Transverse colon (tissue), 4 donors: Measurements from ENCODE around the gene STXBP2. TPM values are rescaled to one million over a fixed set of nuclear protein-coding genes. Genes with fewer than 3 reads are reported as not detected.

ENCODE experiments used
- DNase-seq: peaks from one replicate; pipeline ENCODE4 v3.0.0-alpha.2; 2019
- H3K27ac ChIP-seq, 4 donors: fragments of 200-600 bp; sonication (generic); 2 replicates each; pipeline ENCODE4 v1.5.1; 2016 to 2018; ENCODE audit warnings: inconsistent platforms in 4 of 4
- H3K27me3 ChIP-seq: fragments of 200-600 bp; sonication (generic); 2 replicates; pipeline ENCODE4 v1.5.1; 2017; ENCODE audit warnings: inconsistent platforms
- H3K36me3 ChIP-seq, 4 donors: fragments of 200-600 bp; sonication (generic); 2 replicates each; pipeline ENCODE4 v1.5.1; 2017 to 2019; ENCODE audit warnings: inconsistent platforms in 4 of 4
- H3K4me1 ChIP-seq, 4 donors: fragments of 200-600 bp; sonication (generic); 2 replicates each; pipeline ENCODE4 v1.5.1; 2017 to 2020; ENCODE audit warnings: inconsistent platforms in 4 of 4
- H3K4me3 ChIP-seq, 4 donors: fragments of 200-600 bp; sonication (generic); 1 replicate in 1 of 4; 2 replicates in 3 of 4; pipeline versions ENCODE4 v1.5.1 to v1.6.1; 2017 to 2019; ENCODE audit warnings: inconsistent platforms in 4 of 4
- H3K9me3 ChIP-seq, 2 donors: fragments of 200-600 bp; sonication (generic); 2 replicates each; pipeline ENCODE4 v1.5.1; 2017 to 2019; ENCODE audit warnings: inconsistent platforms in 2 of 2
- EP300 ChIP-seq: sonication (generic); formaldehyde crosslinking; IDR thresholded peaks from one replicate; pipeline ENCODE4 v1.6.1; 2017; ENCODE audit warnings: antibody characterized with exemption, low read depth
- POLR2A ChIP-seq: fragments of 450-650 bp; IDR thresholded peaks from one replicate; pipeline ENCODE4 v1.6.1; 2016; ENCODE audit warnings: antibody characterized with exemption, mild to moderate bottlenecking, moderate library complexity
- POLR2AphosphoS5 ChIP-seq, 3 donors: sonication (generic); formaldehyde crosslinking; IDR thresholded peaks; one replicate each; pipeline ENCODE4 v1.6.1; 2016; ENCODE audit warnings: antibody characterized with exemption in 3 of 3
- WGBS, 2 donors: methylation state at CpG; one replicate each; pipeline ENCODE4 v1.1.5; 2018; ENCODE audit warnings: low coverage in 1 of 2; 5-methylcytosine and 5-hydroxymethylcytosine counted together
- in situ Hi-C, 4 donors: fragments of 200-750 bp; cut with MboI; loops; one replicate each; pipeline versions ENCODE4 v1.15.0 to v1.15.1; 2017; ENCODE audit warnings: low sequenced_read_pairs in 3 of 4, low pct_ligation_motif_present in 1 of 4, low pct_unique_long_range_greater_than_20kb in 1 of 4
- intact Hi-C: fragments of 100-400 bp; cut with DNase I; formaldehyde crosslinking; loops from one replicate; pipeline ENCODE4 v1.15.1; 2023; ENCODE audit warnings: low total_unique reads
- total RNA-seq, 4 donors: library from RNA; depleted of rRNA; stranded (reverse); fragments of >200 nt; gene quantifications; one replicate each; pipeline ENCODE4 v1.1.0, GENCODE V29; 2016
- TF ChIP-seq, protein P1 (sequence below), 5 experiments: fragments of 200-600 bp in 3 of 5; fragments of 450-650 bp in 2 of 5; sonication (generic) in 3 of 5; IDR thresholded peaks; 1 replicate in 2 of 5; 2 replicates in 3 of 5; pipeline ENCODE4 v1.5.1; 2016 to 2017; ENCODE audit warnings: antibody characterized with exemption in 5 of 5, inconsistent platforms in 3 of 5, mild to moderate bottlenecking in 2 of 5, moderate library complexity in 1 of 5

The STXBP2 gene
- total RNA-seq, 4 donors from 2014 or later, result 132 to 303 (median 205) TPM

DNA sequence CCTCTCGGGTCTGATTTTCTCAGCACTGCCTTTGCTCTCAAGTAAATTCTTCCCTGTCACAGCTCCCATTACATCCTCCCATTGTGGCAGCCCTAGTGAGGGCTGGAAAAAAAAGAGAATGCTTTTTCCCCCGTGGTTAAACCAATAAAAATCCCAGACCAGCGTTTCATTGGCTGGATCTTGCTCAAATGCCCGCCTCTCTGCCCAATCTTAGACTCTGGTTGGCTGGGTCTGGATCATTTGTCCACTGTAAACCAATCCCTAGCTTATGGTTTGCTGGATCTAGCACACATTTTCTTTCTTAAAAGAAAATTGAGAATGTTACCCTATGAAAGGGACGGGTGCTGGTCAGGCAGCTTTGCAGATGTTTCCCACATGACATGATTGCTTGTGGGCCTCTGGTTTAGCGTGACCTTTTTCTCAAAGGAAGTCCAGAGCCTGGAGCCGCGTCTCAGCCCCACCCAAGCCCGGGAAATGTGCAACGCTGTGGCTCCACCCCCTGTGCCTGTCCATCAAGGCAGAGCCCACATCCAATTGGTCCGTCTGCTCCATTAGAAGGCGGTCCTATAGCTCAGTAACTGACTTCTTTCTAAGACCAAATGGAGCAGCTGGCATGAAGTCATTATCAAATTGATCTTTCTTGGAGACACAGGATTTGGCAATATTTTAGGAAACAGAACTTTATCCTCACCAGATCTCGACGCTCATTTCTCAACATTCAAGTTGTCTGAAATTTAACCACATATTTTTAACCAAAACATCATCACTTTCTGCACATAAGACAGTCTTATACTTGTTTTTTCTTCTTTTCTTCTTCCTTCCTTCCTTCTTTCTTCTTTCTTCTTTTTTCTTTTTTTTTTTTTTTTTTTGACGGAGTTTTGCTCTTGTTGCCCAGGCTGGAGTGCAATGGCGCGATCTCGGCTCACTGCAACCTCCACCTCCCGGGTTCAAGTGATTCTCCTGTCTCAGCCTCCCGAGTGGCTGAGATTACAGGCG, 37.4 kb downstream of the STXBP2 start:
- Histone ChIP-seq H3K4me3 (no peak overlapping the region), H3K27ac (no peak overlapping the region), H3K4me1 (peaks cover 0 to 3% (median 0%) of the 10 kb centered on the region in 4 donors), H3K9me3 (no peaks in the 10 kb centered on the region), H3K36me3 (no peaks in the 10 kb centered on the region), H3K27me3 (peaks cover 46% of the 10 kb centered on the region)
- peak; percentile 77 for DNase-seq
- TF ChIP-seq, protein P1, sequence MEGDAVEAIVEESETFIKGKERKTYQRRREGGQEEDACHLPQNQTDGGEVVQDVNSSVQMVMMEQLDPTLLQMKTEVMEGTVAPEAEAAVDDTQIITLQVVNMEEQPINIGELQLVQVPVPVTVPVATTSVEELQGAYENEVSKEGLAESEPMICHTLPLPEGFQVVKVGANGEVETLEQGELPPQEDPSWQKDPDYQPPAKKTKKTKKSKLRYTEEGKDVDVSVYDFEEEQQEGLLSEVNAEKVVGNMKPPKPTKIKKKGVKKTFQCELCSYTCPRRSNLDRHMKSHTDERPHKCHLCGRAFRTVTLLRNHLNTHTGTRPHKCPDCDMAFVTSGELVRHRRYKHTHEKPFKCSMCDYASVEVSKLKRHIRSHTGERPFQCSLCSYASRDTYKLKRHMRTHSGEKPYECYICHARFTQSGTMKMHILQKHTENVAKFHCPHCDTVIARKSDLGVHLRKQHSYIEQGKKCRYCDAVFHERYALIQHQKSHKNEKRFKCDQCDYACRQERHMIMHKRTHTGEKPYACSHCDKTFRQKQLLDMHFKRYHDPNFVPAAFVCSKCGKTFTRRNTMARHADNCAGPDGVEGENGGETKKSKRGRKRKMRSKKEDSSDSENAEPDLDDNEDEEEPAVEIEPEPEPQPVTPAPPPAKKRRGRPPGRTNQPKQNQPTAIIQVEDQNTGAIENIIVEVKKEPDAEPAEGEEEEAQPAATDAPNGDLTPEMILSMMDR (IDR thresholded peaks at IDR 0.05), result no peak
- TF ChIP-seq EP300, result no peak
- no peak for TF ChIP-seq POLR2A
- TF ChIP-seq POLR2AphosphoS5 (IDR thresholded peaks at IDR 0.05), result no peak
- WGBS, 2 donors, result 51 to 56% methylated on average over 5 to 21 of the region's 21 CpGs
- intact Hi-C loops, result no loop called here
- in situ Hi-C loops, result loop anchor here in 2 of 4 donors (25.0 kb wide), 2 partner anchors 138 to 312 kb away; no protein-coding TSS in a partner anchor

DNA sequence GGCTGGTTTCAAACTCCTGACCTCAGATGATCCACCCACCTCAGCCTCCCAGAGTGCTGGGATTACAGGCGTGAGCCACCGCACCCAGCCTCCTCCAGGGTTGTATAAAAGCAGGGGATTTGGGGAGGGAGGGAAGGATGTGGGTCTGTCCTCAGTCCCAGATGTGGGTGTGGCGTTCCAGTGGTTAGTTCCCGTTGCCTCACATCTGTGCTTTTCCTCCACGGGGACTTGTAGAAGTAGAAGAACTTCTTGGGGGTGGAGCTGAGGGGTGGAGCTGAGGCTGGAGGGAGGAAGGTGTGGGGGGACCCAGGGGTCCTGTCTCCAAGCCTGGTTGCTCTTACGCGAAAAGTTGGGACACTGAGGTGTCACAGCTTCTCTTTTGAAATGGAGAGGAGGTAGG, 39.5 kb downstream of the STXBP2 start:
- peaks cover 0 to 7% (median 2%) of the 10 kb centered on the region in 4 donors for H3K4me1 ChIP-seq
- H3K4me3 ChIP-seq, result no peak overlapping the region
- no peaks in the 10 kb centered on the region for H3K36me3 ChIP-seq
- H3K27me3 ChIP-seq, result peaks cover 32% of the 10 kb centered on the region
- 30 to 40% methylated on average over 1 to 7 of the region's 7 CpGs for WGBS, 2 donors
- no peak overlapping the region for H3K27ac ChIP-seq
- TF ChIP-seq POLR2AphosphoS5 (IDR thresholded peaks at IDR 0.05), result no peak
- TF ChIP-seq POLR2A, result no peak
- TF ChIP-seq, protein P1 (IDR thresholded peaks at IDR 0.05), result no peak
- TF ChIP-seq EP300, result no peak
- no peaks in the 10 kb centered on the region for H3K9me3 ChIP-seq
- intact Hi-C loops, result no loop called here
- in situ Hi-C loops, result no loop called here
- DNase-seq, result no peak

DNA sequence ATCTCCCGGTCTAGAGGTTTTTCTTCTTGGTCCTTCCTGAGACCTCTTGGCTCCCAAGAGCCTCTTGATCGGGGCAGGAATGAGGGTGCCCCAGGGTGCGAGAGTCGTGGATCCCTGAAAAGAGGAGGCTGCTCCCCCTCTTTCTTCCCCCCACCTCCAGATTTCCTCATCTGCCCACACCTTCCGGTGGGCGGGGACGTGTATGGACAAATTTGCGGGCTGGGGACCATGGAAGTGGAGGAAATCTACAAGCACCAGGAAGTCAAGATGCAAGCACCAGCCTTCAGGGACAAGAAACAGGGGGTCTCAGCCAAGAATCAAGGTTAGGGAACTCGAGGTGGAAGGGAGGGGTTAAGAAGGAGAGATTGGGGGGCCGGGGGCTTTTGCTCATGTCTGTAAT, 39.9 kb downstream of the STXBP2 start, which contains the start of gene MCEMP1:
MCEMP1 (plus strand) TSS at position 237 of the 400 bp plus-strand sequence; CDS start at position 268, 31 bp downstream.
- Histone ChIP-seq H3K9me3 (no peaks in the 10 kb centered on the region), H3K4me3 (no peak within 1 kb of the TSS), H3K36me3 (no peaks in the 10 kb centered on the region), H3K27ac (no peak within 1 kb of the TSS), H3K4me1 (peaks cover 0 to 9% (median 6%) of the 10 kb centered on the region in 4 donors), H3K27me3 (peaks cover 32% of the 10 kb centered on the region)
- intact Hi-C loops, result no loop called here
- TF ChIP-seq POLR2AphosphoS5 (IDR thresholded peaks at IDR 0.05) (no peak), POLR2A (no peak), EP300 (no peak)
- TF ChIP-seq, protein P1 (IDR thresholded peaks at IDR 0.05), result no peak
- DNase-seq, result no peak
- WGBS, 2 donors, result 33 to 37% methylated on average over 2 to 10 of the region's 10 CpGs
- in situ Hi-C loops, result no loop called here

DNA sequence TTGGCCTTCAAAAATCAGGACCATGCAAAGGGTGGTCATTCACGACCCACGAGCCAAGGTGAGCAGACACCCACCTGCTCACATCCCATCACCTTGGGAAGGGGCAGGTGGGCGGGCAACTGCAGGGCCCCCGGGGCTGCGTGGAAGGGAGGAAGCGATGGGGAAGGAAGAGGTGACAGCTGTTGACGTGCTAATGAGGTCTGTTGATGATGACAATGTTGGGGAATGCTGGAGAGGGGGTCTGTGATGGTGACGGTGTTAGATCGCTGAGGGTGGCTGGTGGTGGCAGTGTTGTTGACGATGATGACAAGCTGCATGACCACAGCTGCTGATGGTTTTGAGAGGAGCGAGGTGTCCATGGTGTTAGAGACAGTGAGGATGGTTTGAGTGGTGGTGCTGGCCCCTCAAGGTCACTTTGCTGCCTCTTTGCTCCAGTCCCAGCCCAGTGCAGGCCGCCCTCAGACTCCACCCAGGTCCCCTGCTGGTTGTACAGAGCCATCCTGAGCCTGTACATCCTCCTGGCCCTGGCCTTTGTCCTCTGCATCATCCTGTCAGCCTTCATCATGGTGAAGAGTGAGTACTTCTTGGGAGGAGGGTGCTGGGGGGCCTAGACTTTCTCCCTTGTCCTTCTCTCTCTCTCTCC, 40.9 kb downstream of the STXBP2 start:
- H3K27ac ChIP-seq, result no peak overlapping the region
- no peaks in the 10 kb centered on the region for H3K36me3 ChIP-seq
- peaks cover 0 to 14% (median 11%) of the 10 kb centered on the region in 4 donors for H3K4me1 ChIP-seq
- intact Hi-C loops, result no loop called here
- TF ChIP-seq POLR2AphosphoS5 (IDR thresholded peaks at IDR 0.05) (no peak), POLR2A (no peak), EP300 (no peak)
- TF ChIP-seq, protein P1 (IDR thresholded peaks at IDR 0.05), result no peak
- no peaks in the 10 kb centered on the region for H3K9me3 ChIP-seq
- DNase-seq, result no peak
- H3K4me3 ChIP-seq, result no peak overlapping the region
- H3K27me3 ChIP-seq, result peaks cover 32% of the 10 kb centered on the region
- in situ Hi-C loops, result no loop called here
- WGBS, 2 donors, result 34 to 62% methylated on average over 6 to 12 of the region's 12 CpGs
